GM19351 (cell line): ENCODE measurements around the gene KRTAP22-2.

Experiments used
- ATAC-seq: cut with Tn5 transposase; IDR thresholded peaks from one replicate; pipeline ENCODE4 v1.9.1; 2021; ENCODE audit warnings: mild to moderate bottlenecking, moderate library complexity; ENCODE audit not compliant: unreplicated experiment

KRTAP22-2 gene

GRCh38 chr21:30563630-30564029 lies 26.6 kb downstream of the KRTAP22-2 start:
- no peak for ATAC-seq

DNA sequence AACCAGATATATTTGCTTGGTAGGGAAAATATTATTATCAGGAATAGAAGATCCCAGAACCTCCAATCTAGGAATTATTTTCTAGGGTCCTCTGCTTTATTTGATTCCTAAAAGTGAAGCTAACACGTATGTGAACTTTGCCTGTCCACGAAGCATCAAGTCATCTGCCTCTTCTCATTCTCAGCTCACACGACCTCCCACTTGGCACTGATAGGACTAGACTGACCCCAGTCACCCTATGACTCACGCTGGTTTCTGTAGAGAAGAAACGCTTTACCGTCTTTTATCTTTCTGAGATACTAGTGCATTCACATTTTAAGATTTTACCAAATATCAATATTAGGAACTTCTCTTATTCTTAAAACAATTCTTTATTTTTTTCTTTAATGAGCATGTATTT lies 27.1 kb downstream of the KRTAP22-2 start:
- ATAC-seq: no peak

DNA sequence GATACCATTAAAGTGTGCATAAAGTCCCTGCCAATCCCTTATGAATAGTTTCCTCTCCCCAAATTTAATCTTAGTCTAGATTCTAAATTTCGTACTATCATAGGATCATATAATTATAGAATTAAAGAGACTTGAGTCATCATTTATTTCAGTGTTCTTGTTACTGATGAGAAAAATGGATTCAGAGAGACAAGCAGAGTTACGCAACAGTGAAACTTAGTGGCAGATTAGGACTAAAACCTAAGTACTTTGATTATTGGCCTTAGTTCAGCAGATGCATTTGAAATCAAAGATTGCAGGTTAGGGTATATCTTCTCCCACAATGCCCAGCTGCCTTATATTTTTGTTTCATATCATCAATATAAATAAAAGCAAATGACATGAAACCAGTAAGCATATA lies 28.2 kb downstream of the KRTAP22-2 start:
- ATAC-seq: no peak

- ATAC-seq: no peak
Measured at GRCh38 chr21:30561264-30561895, 28.8 kb downstream of the KRTAP22-2 start, which contains the start of gene KRTAP19-7. Gene KRTAP19-7, minus strand, starts transcription at chr21:30561314. Its CDS starts 25 bp downstream, at chr21:30561289.

- no peak for ATAC-seq
Measured at GRCh38 chr21:30555095-30555494, 35.1 kb downstream of the KRTAP22-2 start.

DNA sequence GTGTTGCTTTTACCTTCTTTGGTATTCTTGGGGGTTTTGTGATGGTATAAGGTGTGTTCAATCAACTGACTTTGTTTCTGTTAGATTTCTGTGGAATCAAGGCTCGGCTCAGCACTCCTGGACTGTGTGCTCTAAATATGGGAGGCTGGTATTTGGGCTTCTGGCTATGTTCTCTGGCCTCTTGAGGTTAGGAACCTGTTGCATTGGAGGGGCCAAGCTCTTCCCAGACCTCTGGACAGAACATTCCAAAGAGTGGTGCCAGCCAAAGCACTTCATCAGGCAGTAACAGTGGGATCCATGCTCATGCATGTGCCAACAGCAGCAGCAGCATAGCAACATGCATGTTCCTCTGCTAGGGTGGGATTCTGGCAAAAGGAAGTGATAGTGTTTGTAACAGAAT lies 37.4 kb downstream of the KRTAP22-2 start:
- ATAC-seq: no peak

DNA sequence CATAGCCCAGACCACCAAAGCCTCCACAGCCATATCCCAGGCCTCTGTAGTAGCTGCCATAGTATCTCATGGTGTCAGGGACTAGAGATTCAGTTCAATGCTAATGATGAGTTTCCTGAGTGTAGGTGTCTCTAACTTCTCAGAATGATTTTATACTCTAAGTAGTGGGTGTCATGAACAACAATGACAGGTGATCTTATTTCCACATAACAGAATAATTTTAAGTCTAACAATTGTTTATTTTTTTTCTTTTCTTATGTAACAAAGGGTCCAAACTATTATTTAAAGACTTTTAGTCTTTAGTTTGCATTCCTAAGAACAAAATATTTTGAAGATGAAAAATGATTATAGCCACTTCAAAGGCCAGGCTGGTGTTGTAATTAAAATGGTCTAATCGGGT lies 48.4 kb downstream of the KRTAP22-2 start, which contains the start of gene KRTAP19-6:
Gene KRTAP19-6 (minus strand): TSS at position 101 of the 400 bp plus-strand sequence. CDS start 31 bp downstream, at position 70.
- no peak for ATAC-seq
